B cell (primary cell): ENCODE data around the gene RIN3. TPM values are rescaled to one million over a fixed set of nuclear protein-coding genes. Genes with fewer than 3 reads are reported as not detected.

Experiments
- ATAC-seq: fragments of 200-7000 bp; cut with Tn5 transposase; one replicate; pipeline ENCODE4 v1.10.0; 2021; ENCODE audit warnings: low read depth, mild to moderate bottlenecking, moderate number of reproducible peaks, moderate library complexity
- CTCF ChIA-PET: fragments of 350-600 bp; sonication (Branson Sonifier 250); formaldehyde crosslinking; loops from one replicate; lab custom pipeline; 2021; ENCODE audit warnings: antibody characterized with exemption, inconsistent platforms; lab: Charles Lee
- POLR2A ChIA-PET: fragments of 350-600 bp; sonication (Branson Sonifier 250); formaldehyde crosslinking; loops from one replicate; lab custom pipeline; 2021; ENCODE audit warnings: antibody characterized with exemption; lab: Charles Lee
- DNase-seq: peaks from one replicate; pipeline ENCODE4 v3.0.0; 2013
- H2AFZ ChIP-seq: 2 replicates; pipeline ENCODE4 v1.6.1; 2012; ENCODE audit warnings: mild to moderate bottlenecking, low read depth, low read length; ENCODE audit not compliant: insufficient read depth, poor library complexity, severe bottlenecking
- H3K27ac ChIP-seq, 2 donors: 1 replicate in 1 of 2; 2 replicates in 1 of 2; pipeline ENCODE4 v1.5.1; 2012 to 2013; ENCODE audit warnings: low read length in 2 of 2, mild to moderate bottlenecking in 2 of 2, moderate library complexity in 1 of 2
- H3K27me3 ChIP-seq, 4 experiments: fragments of 200-600 bp in 1 of 4; sonication (generic) in 1 of 4; replicated peaks in 1 of 4; 1 replicate in 2 of 4; 2 replicates in 2 of 4; pipeline versions ENCODE4 v1.6.1 to v1.7.0; 2013 to 2016; ENCODE audit warnings: low read length in 3 of 4, mild to moderate bottlenecking in 2 of 4, mixed read lengths in 1 of 4, moderate library complexity in 1 of 4; ENCODE audit not compliant: insufficient read depth in 4 of 4, control insufficient read depth in 3 of 4; ENCODE audit errors: control extremely low read depth in 1 of 4
- H3K36me3 ChIP-seq, 2 experiments: replicated peaks in 1 of 2; 1 replicate in 1 of 2; 2 replicates in 1 of 2; pipeline versions ENCODE4 v1.6.1 to v1.7.1; 2013; ENCODE audit warnings: low read length in 1 of 2; ENCODE audit not compliant: insufficient read depth in 2 of 2, control insufficient read depth in 1 of 2; ENCODE audit errors: control extremely low read depth in 1 of 2, extremely low read depth in 1 of 2
- H3K4me1 ChIP-seq, 2 donors: fragments of 200-600 bp in 1 of 2; sonication (generic) in 1 of 2; 1 replicate in 1 of 2; 2 replicates in 1 of 2; pipeline versions ENCODE4 v1.5.1 to v1.6.1; 2013 to 2017; ENCODE audit warnings: low read length in 2 of 2; ENCODE audit not compliant: control insufficient read depth in 2 of 2, insufficient read depth in 2 of 2
- H3K4me2 ChIP-seq: replicated peaks from 2 replicates; pipeline ENCODE3; 2012; ENCODE audit warnings: mild to moderate bottlenecking, low read depth, low read length; ENCODE audit not compliant: poor library complexity, severe bottlenecking
- H3K4me3 ChIP-seq, 5 experiments: fragments of 200-600 bp in 1 of 5; sonication (generic) in 1 of 5; 1 replicate in 3 of 5; 2 replicates in 2 of 5; pipeline versions ENCODE4 v1.5.1 to v1.7.0; 2011 to 2016; ENCODE audit warnings: low read length in 4 of 5, mild to moderate bottlenecking in 4 of 5, low read depth in 2 of 5, control low read depth in 1 of 5, moderate library complexity in 1 of 5; ENCODE audit not compliant: insufficient read depth in 1 of 5; ENCODE audit errors: control extremely low read depth in 1 of 5, extremely low read depth in 1 of 5
- H3K79me2 ChIP-seq: fragments of 200-600 bp; sonication (generic); one replicate; pipeline ENCODE4 v1.6.0; 2016; ENCODE audit warnings: low read length; ENCODE audit not compliant: control insufficient read depth, insufficient read depth
- H3K9ac ChIP-seq: fragments of 200-600 bp; sonication (generic); 2 replicates; pipeline ENCODE4 v1.6.1; 2017; ENCODE audit warnings: mild to moderate bottlenecking, low read length, moderate library complexity
- H3K9me3 ChIP-seq, 3 donors: one replicate each; pipeline versions ENCODE4 v1.6.1 to v1.7.1; 2013; ENCODE audit warnings: low read length in 2 of 3; ENCODE audit not compliant: control insufficient read depth in 2 of 3, insufficient read depth in 1 of 3; ENCODE audit errors: control extremely low read depth in 1 of 3
- H4K20me1 ChIP-seq: 2 replicates; pipeline ENCODE4 v1.6.0; 2012; ENCODE audit warnings: mild to moderate bottlenecking, low read length; ENCODE audit not compliant: insufficient read depth, control insufficient read depth, poor library complexity, severe bottlenecking
- H3K27ac Mint-ChIP-seq: one replicate; pipeline ENCODE4 v1.8.0; 2021; ENCODE audit warnings: mixed read lengths
- H3K27me3 Mint-ChIP-seq: one replicate; pipeline ENCODE4 v1.8.0; 2021; ENCODE audit warnings: mixed read lengths
- H3K4me1 Mint-ChIP-seq: one replicate; pipeline ENCODE4 v1.8.0; 2021; ENCODE audit warnings: mixed read lengths
- H3K4me3 Mint-ChIP-seq: one replicate; pipeline ENCODE4 v1.8.0; 2021; ENCODE audit warnings: mixed read lengths
- H3K9me3 Mint-ChIP-seq: one replicate; pipeline ENCODE4 v1.8.0; 2022; ENCODE audit warnings: mixed read lengths; ENCODE audit not compliant: insufficient read depth
- CTCF ChIP-seq: fragments of 200-600 bp; IDR thresholded peaks from one replicate; pipeline ENCODE4 v1.8.0; 2022; ENCODE audit warnings: antibody characterized with exemption, mild to moderate bottlenecking
- EZH2 ChIP-seq: IDR thresholded peaks from 2 replicates; pipeline ENCODE4 v1.6.1; 2012; ENCODE audit warnings: borderline replicate concordance, low read depth, mild to moderate bottlenecking, moderate library complexity, low read length; ENCODE audit not compliant: insufficient read depth, poor library complexity, severe bottlenecking
- WGBS: methylation state at CpG from one replicate; pipeline ENCODE4 v1.1.5; 2013; ENCODE audit warnings: missing lambda C conversion rate; ENCODE audit not compliant: insufficient coverage; 5-methylcytosine and 5-hydroxymethylcytosine counted together
- intact Hi-C: fragments of 100-400 bp; cut with micrococcal nuclease; formaldehyde crosslinking; loops from one replicate; pipeline ENCODE4 v1.10.0; 2022
- polyA plus RNA-seq: library from polyadenylated mRNA; depleted of rRNA; stranded (reverse); fragments of >200 nt; gene quantifications from 2 replicates; pipeline ENCODE4 v1.2.3, GENCODE V29; 2012
- total RNA-seq, 2 donors: library from RNA; stranded (reverse); fragments of 120-200 nt in 1 of 2; gene quantifications; 1 replicate in 1 of 2; 2 replicates in 1 of 2; pipeline versions ENCODE4 v1.2.3 to v1.2.4, GENCODE V29; 2013 to 2022

RIN3 gene
- total and polyA plus RNA-seq, 2 donors (not counting 1 experiment from before 2014, with no cell fraction given), result 62.1 to 123 TPM

DNA sequence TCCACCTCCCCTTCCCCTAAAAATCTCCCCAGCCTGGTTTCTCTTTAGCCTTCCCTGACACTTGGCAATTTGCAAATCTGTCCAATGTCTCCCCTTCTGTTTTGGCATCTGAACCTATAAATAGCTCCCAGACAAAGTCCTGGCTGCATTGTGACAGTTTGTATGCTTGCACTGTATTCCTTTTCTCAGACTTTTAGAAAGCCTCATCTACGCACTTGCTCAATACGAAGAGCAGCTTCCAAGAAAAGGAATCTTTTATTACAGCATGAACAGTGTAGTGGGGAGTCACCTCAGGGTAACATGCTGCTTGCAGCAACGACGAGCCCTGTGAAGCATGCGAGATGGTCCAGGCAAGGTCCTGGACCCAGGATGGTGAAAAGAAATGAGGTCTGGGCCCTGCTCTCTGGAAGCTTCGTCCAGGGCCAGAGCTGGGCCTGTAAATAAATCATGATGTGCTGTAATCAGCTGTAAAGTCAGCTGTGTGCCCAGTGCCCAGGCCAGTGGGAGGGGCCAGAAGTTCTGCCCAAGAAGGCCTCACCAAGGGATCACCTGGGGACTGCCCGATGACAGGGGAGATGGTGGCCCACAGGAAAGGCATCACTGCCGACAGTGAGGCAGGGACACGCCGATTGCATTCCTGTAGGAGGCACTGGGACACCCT lies 88.3 kb downstream of the RIN3 start:
- TF ChIP-seq CTCF (no peak), EZH2 (no peak)
- no peaks in the 10 kb centered on the region for H4K20me1 ChIP-seq
- peaks cover 0 to 3% of the 10 kb centered on the region in 2 experiments for H3K36me3 ChIP-seq
- no peak for ATAC-seq
- Mint-ChIP-seq H3K4me1 (peaks cover 33% of the 10 kb centered on the region), H3K4me3 (no peak overlapping the region), H3K27ac (no peak overlapping the region), H3K27me3 (no peaks in the 10 kb centered on the region), H3K9me3 (no peaks in the 10 kb centered on the region)
- no peak overlapping the region for H3K4me2 ChIP-seq
- H3K27ac ChIP-seq, result no peak overlapping the region
- ChIA-PET CTCF (interaction anchor here (0.8 to 1.8 kb wide), 4 partner anchors 13 to 102 kb away, joined by 3 to 7 read pairs (median 3); no protein-coding TSS in a partner anchor), POLR2A (no interaction called here)
- H3K27me3 ChIP-seq, result no peaks in the 10 kb centered on the region
- no peak overlapping the region for H3K4me3 ChIP-seq
- no peaks in the 10 kb centered on the region for H3K79me2 ChIP-seq
- H3K9ac ChIP-seq, result no peak overlapping the region
- H2AFZ ChIP-seq, result no peak overlapping the region
- intact Hi-C loops, result no loop called here
- WGBS, result 80% methylated on average over 9 of the region's 10 CpGs
- H3K4me1 ChIP-seq, result peaks cover 0 to 13% of the 10 kb centered on the region in 2 donors
- DNase-seq, result no peak
- peaks cover 1 to 6% (median 3%) of the 10 kb centered on the region in 3 donors for H3K9me3 ChIP-seq
